Measurements from ENCODE around the gene RFLNA. TPM values are rescaled to one million over a fixed set of nuclear protein-coding genes. Genes with fewer than 3 reads are reported as not detected.

RFLNA gene
- total RNA-seq, 1 donor from 2014 or later = 0.50 TPM

GRCh38 chr12:124359671-124360581, 65.0 kb downstream of the RFLNA start:
- Histone ChIP-seq H3K9me3 (no peaks in the 10 kb centered on the region), H3K4me1 (peaks cover 16% of the 10 kb centered on the region), H3K27me3 (ENCODE audit: low read depth) (no peaks in the 10 kb centered on the region), H3K36me3 (peaks cover 94% of the 10 kb centered on the region), H3K4me3 (no peak overlapping the region), H3K27ac (peak overlapping the region; percentile 18)
- DNase-seq = peak; percentile 83
- intact Hi-C loops (cut with DNase I) = no loop called here
- no peak for TF ChIP-seq CTCF (IDR thresholded peaks at IDR 0.05)
- ATAC-seq = peak; percentile 76 to 79

GRCh38 chr12:124361074-124361970, 66.4 kb downstream of the RFLNA start:
- no peak for ATAC-seq
- TF ChIP-seq CTCF (IDR thresholded peaks at IDR 0.05) = no peak
- no peak for DNase-seq
- H3K36me3 ChIP-seq = peaks cover 92% of the 10 kb centered on the region
- no peak overlapping the region for H3K27ac ChIP-seq
- no peak overlapping the region for H3K4me3 ChIP-seq
- intact Hi-C loops (cut with DNase I) = no loop called here
- peaks cover 16% of the 10 kb centered on the region for H3K4me1 ChIP-seq
- no peaks in the 10 kb centered on the region for H3K9me3 ChIP-seq
- no peaks in the 10 kb centered on the region for H3K27me3 ChIP-seq (ENCODE audit: low read depth)

DNA sequence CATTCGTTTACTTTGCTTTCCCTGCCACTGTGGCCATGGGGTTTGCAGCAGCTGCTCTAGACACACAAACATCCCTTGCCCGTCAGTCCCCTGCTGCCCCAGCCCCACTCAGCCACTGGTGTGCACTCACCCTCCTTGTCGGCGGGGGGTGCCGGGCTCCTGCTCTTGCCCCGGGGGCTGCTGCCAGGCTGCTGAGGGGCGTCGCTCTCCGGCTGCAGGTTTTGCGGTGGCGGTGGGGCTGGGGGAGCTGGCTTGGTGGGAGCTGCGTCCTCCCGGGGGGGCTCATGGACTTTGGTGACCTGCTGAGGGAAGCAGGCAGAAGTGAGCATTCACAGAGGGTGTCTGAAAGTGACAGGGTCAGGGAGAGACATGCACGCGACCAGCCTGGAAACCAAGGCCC, 67.1 kb downstream of the RFLNA start:
- DNase-seq (no peak), ATAC-seq (no peak)
- intact Hi-C loops (cut with DNase I) = no loop called here
- no peak for TF ChIP-seq CTCF (IDR thresholded peaks at IDR 0.05)
- Histone ChIP-seq H3K27ac (no peak overlapping the region), H3K4me1 (peaks cover 18% of the 10 kb centered on the region), H3K4me3 (no peak overlapping the region), H3K9me3 (no peaks in the 10 kb centered on the region), H3K36me3 (peaks cover 92% of the 10 kb centered on the region), H3K27me3 (ENCODE audit: low read depth) (no peaks in the 10 kb centered on the region)

DNA sequence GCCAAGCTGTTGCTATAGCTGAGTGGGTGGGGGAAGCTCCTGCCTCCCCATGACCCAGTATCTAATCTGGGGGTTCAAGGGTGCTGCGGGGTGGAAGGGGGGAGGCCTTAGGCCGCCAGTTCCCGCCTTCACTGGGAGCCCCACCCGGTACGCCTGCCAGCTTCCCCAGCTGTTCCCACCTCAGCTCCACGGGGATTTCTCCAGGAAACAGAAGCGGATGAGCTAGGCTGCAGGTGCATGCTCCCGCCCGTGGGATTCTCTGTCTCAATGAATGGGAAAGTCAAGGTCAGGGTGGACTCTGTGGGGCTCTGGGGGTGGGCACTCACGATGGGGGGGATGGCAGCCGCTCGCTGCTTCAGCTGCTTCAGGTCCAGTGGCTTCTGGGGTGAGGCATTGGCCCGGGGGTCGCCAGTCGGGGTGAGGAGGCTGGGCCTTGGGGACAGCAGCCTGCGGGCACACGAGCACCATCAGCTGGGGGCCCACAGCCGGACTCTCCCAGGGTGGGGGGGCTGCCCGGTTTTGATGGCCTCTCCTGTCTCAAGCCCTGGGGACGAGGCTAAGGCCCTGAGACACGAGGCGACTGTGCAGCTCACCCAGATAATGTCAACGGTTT, 68.6 kb downstream of the RFLNA start:
- H3K9me3 ChIP-seq = no peaks in the 10 kb centered on the region
- H3K36me3 ChIP-seq = peaks cover 85% of the 10 kb centered on the region
- DNase-seq = no peak
- H3K27ac ChIP-seq = no peak overlapping the region
- ATAC-seq = no peak
- no peak for TF ChIP-seq CTCF (IDR thresholded peaks at IDR 0.05)
- no peak overlapping the region for H3K4me3 ChIP-seq
- intact Hi-C loops (cut with DNase I) = no loop called here
- H3K27me3 ChIP-seq (ENCODE audit: low read depth) = no peaks in the 10 kb centered on the region
- peaks cover 33% of the 10 kb centered on the region for H3K4me1 ChIP-seq

DNA sequence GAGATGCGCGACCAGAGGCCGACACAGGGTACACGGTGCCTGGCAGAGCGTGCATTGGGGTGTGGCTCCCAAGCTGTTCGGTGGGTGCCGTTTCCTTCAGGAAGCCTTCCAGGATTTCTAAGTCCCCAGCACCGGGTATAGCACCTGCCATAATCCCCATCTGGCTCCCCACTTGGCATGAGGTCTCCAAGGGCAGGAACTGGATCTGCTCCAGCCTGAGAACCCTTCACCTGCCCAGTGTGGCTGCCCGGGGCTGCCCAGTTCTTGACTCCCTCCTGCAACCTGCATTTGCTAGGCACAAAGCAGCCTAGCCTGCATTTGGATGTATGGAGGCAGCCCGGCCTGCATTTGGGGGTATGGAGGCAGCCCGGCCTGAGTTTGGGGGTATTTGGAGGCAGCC, 69.7 kb downstream of the RFLNA start:
- ATAC-seq (no peak), DNase-seq (no peak)
- H3K36me3 ChIP-seq = peaks cover 74% of the 10 kb centered on the region
- no peak overlapping the region for H3K4me3 ChIP-seq
- TF ChIP-seq CTCF (IDR thresholded peaks at IDR 0.05) = no peak
- H3K27ac ChIP-seq = no peak overlapping the region
- H3K4me1 ChIP-seq = peaks cover 37% of the 10 kb centered on the region
- H3K27me3 ChIP-seq (ENCODE audit: low read depth) = no peaks in the 10 kb centered on the region
- intact Hi-C loops (cut with DNase I) = no loop called here
- H3K9me3 ChIP-seq = no peaks in the 10 kb centered on the region

All from lower lobe of right lung (tissue), 2 donors.